ENCODE measurements around the gene UBAC2. TPM values are rescaled to one million over a fixed set of nuclear protein-coding genes. Genes with fewer than 3 reads are reported as not detected.

The UBAC2 gene
- total and polyA plus RNA-seq, 2 of the 8 experiments (the other 6 are each of a cell fraction or from before 2014, with no cell fraction given) = 75.9 to 76.9 TPM

DNA sequence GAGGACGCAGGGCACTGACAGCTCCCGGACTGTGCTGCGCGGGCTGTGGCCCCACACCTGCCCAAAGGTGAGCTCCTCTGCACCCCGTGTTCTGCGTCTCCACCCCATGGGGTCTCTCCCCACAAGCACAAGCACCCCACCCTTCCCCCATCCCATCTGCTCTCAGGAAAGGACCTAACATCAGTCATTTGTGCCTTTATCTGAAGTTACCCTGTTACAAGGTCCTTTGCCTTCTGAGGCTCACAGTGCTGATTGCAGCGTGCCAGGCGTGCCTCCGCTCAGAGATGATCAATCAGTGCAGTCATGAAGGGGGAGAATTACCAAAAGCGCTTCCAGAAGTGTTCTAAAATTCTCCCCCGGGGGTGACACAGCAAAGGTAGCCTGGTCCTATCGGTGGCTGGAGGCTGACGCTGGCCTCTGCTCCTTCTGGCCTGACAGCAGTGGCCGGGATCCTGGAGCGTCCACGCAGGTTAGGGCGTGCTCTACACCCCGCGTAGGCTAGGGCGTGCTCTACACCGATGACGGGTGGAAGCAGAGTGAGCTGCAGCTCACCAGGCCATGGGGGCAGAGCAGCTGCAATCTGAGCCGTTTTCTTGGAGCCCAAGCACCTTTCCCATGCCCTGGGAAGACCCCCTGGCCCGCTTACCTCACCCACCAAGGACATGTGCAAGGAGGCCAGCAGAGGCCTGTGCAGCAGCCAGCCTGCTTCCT lies 215.9 kb downstream of the UBAC2 start:
- no peaks in the 10 kb centered on the region for H3K79me1 ChIP-seq (ENCODE audit: low read depth, low read length)
- no peak overlapping the region for H4K8ac ChIP-seq (ENCODE audit: extremely low read depth, insufficient read depth, low read length)
- peak overlapping the region; percentile 67 for H4K91ac ChIP-seq (replicated peaks; ENCODE audit: insufficient read length, low read length)
- H4K5ac ChIP-seq (ENCODE audit: insufficient read length, low read depth, low read length) = no peak overlapping the region
- peak overlapping the region; percentile 26 to 35; a peak in 1 of 4 replicates for H3K4me2 ChIP-seq (ENCODE audit: insufficient read depth in 1 of 2, low read depth in 2 of 2, low read length in 2 of 2)
- no peak for TF ChIP-seq TEAD4 (IDR thresholded peaks at IDR 0.05; ENCODE audit: low read depth, low read length)
- TF ChIP-seq, protein P1, sequence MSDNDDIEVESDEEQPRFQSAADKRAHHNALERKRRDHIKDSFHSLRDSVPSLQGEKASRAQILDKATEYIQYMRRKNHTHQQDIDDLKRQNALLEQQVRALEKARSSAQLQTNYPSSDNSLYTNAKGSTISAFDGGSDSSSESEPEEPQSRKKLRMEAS (IDR thresholded peaks at IDR 0.05) = 0 out of 2 replicates have a peak, but pooled peaks have one; percentile 5
- TF ChIP-seq, protein P2, sequence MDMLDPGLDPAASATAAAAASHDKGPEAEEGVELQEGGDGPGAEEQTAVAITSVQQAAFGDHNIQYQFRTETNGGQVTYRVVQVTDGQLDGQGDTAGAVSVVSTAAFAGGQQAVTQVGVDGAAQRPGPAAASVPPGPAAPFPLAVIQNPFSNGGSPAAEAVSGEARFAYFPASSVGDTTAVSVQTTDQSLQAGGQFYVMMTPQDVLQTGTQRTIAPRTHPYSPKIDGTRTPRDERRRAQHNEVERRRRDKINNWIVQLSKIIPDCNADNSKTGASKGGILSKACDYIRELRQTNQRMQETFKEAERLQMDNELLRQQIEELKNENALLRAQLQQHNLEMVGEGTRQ (IDR thresholded peaks at IDR 0.05; ENCODE audit: low read length) = no peak
- no peak for TF ChIP-seq RAD21 (IDR thresholded peaks at IDR 0.05 in 1 of 2, conservative IDR thresholded peaks at IDR 0.05 in 1 of 2; ENCODE audit: low read depth in 2 of 2, low read length in 2 of 2)
- peaks cover 0 to 7% of the 10 kb centered on the region in 2 experiments for H4K20me1 ChIP-seq (replicated peaks in 1 of 2; ENCODE audit: control insufficient read depth in 1 of 2, insufficient read depth in 2 of 2, low read length in 2 of 2)
- H3K27me3 ChIP-seq (replicated peaks in 1 of 4; ENCODE audit: control insufficient read depth in 3 of 4, extremely low read depth in 1 of 4, insufficient read depth in 3 of 4, low read length in 3 of 4) = no peaks in the 10 kb centered on the region; a peak in 1 of 7 replicates
- ChIA-PET CTCF (ENCODE audit: partially characterized antibody) (interaction anchor here (0.5 to 4.9 kb wide), 10 partner anchors 19 to 711 kb away, joined by 3 to 28 read pairs (median 4); no protein-coding TSS in a partner anchor), POLR2A (ENCODE audit: partially characterized antibody) (interaction anchor here (1.4 kb wide), 1 partner anchor 38 kb away, joined by 4 read pairs; no protein-coding TSS in a partner anchor)
- H3K4me3 ChIP-seq (ENCODE audit: extremely low read depth in 1 of 4, insufficient read depth in 2 of 4, low read depth in 3 of 4, low read length in 4 of 4) = no peak overlapping the region
- 89% methylated on average over 24 of the region's 24 CpGs; no CpG with 5 or more reads in 1 of the 2 experiments for WGBS, 2 experiments (ENCODE audit: extremely low coverage in 1 of 2, insufficient coverage in 1 of 2, insufficient read length in 1 of 2, insufficient replicate concordance in 2 of 2, low coverage in 1 of 2, low lambda C conversion rate in 2 of 2, missing lambda C conversion rate in 1 of 2)
- no peaks in the 10 kb centered on the region for H3K79me2 ChIP-seq (ENCODE audit: control insufficient read depth in 1 of 2, insufficient read depth in 2 of 2, low read length in 2 of 2)
- no peak overlapping the region for H3K27ac ChIP-seq (ENCODE audit: low read depth, low read length)
- H3K36me3 ChIP-seq (ENCODE audit: control insufficient read depth in 2 of 4, insufficient read depth in 4 of 4, low read length in 3 of 4) = no peaks in the 10 kb centered on the region; a peak in 1 of 8 replicates
- no peak overlapping the region for H2BK120ac ChIP-seq (replicated peaks; ENCODE audit: low read depth, low read length)
- peak overlapping the region; percentile 54; the same call in 1 of the 2 replicates for H2BK5ac ChIP-seq (ENCODE audit: low read depth, low read length)
- no peak overlapping the region for H3K23ac ChIP-seq (ENCODE audit: insufficient read length)
- peaks cover 0 to 13% (median 9%) of the 10 kb centered on the region in 4 experiments; a peak in 5 of 7 replicates for H3K4me1 ChIP-seq (replicated peaks in 1 of 4; ENCODE audit: control insufficient read depth in 3 of 4, insufficient read depth in 4 of 4, low read length in 3 of 4)
- FAIRE-seq (no peak), DNase-seq (ENCODE audit: low read depth in 1 of 2, low spot score in 2 of 2) (no peak)
- peaks cover 0 to 7% of the 10 kb centered on the region in 2 experiments; a peak in 1 of 4 replicates for H3K9me3 ChIP-seq (ENCODE audit: insufficient read depth in 2 of 2, low read depth in 1 of 2, low read length in 1 of 2)
- H3K4ac ChIP-seq (replicated peaks; ENCODE audit: insufficient read length, low read depth, low read length) = peak overlapping the region; percentile 13
- no peak overlapping the region for H3K9ac ChIP-seq (replicated peaks in 1 of 4; ENCODE audit: extremely low read depth in 1 of 4, low read depth in 3 of 4, low read length in 3 of 4)
- peaks cover 6% of the 10 kb centered on the region; the same call in 1 of the 2 replicates for H3K23me2 ChIP-seq (ENCODE audit: low read depth, low read length)
- H2BK20ac ChIP-seq (ENCODE audit: low read length) = peak overlapping the region; percentile 66; the same call in 1 of the 2 replicates
- H3K14ac ChIP-seq (ENCODE audit: insufficient read length) = no peak overlapping the region
- H2AK5ac ChIP-seq (ENCODE audit: low read depth, low read length) = no peak overlapping the region; the same call in 1 of the 2 replicates
- peak overlapping the region; percentile 97; the same call in 1 of the 2 replicates for H2BK12ac ChIP-seq (ENCODE audit: low read depth, low read length)
- no peak overlapping the region for H2AFZ ChIP-seq (ENCODE audit: low read length)
- H2BK15ac ChIP-seq (ENCODE audit: low read length) = no peak overlapping the region; the same call in 1 of the 2 replicates
- peak overlapping the region; percentile 76 for H3K18ac ChIP-seq (ENCODE audit: extremely low read depth, low read length)
- no peak overlapping the region for H3K56ac ChIP-seq (replicated peaks; ENCODE audit: insufficient read length, low read depth, low read length)
